ENCODE results near the gene PRPF39.

DNA sequence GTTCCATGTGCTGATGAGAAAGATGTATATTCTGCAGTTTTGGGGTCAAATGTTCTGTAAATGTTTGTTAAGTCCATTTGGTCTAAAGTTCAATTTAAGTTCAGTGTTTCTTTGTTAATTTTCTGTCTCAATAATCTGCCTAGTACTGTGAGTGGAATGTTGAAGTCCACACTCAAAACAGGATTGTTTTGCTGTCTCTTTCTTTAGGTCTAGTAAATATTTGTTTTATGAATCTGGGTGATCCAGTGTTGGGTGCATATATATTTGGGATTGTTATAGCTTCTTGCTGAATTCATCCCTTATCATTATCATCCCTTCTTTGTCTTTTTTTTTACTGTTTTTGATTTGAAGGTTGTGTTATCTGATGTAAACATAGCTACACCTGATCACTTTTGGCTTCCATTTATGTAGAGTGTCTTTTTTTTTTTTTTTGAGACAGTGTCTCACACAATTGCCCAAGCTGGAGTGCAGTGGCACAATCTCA lies 26.0 kb upstream of the PRPF39 start:
- TF ChIP-seq POLR2AphosphoS5 (IDR thresholded peaks at IDR 0.05; ENCODE audit: low read depth, low read length) (no peak), POLR2A (IDR thresholded peaks at IDR 0.05; ENCODE audit: low read depth, low read length) (no peak), TAF1 (IDR thresholded peaks at IDR 0.05; ENCODE audit: borderline replicate concordance, low read depth, low read length) (no peak)
